NCI-H1092 treated with DMSO at 0.1 percent for 48 hours (cell line): ENCODE results near the gene LRRC26.

Experiments used
- DNase-seq: peaks from one replicate; lab custom pipeline; 2025; lab: John Stamatoyannopoulos, UW

Gene LRRC26

DNA sequence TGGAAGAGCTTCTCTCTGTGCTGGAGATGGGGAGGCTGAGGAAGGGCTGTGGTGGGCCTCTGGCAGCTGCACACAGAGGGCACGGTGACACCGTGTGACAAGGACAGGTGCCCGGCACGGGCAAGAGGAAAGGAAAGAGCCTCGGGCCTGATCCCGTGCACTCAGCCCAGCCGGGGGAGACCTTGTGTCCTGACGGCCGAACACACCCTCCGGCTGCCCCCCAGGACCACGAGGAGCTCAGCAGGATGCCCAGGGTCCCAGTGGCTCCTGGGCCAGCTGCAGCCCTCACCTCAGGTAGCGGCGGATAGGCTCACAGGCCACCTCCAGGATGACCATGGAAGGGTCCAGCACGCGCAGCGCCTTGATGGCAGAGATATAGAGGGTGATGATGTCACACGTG lies 13.0 kb upstream of the LRRC26 start:
- no peak for DNase-seq

DNA sequence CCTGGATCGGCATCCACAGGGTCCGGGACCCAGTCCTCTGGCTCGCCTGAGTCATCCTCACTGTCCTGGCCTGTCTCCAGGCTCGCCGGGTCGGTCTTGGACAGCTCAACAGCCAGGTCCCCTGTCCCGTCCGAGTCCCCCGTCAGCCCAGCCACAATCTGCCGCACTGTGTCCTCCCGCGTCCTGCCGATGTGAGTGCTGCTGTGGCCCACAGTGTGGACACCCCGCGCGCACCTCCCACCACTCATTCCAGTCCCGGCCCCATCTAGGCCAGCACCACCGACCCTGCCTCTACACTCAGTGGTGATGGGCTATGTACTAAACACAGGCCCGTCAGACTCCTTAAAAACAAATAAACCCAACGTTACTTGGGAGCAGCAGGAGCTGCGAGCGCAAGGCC lies 11.8 kb upstream of the LRRC26 start:
- no peak for DNase-seq

DNA sequence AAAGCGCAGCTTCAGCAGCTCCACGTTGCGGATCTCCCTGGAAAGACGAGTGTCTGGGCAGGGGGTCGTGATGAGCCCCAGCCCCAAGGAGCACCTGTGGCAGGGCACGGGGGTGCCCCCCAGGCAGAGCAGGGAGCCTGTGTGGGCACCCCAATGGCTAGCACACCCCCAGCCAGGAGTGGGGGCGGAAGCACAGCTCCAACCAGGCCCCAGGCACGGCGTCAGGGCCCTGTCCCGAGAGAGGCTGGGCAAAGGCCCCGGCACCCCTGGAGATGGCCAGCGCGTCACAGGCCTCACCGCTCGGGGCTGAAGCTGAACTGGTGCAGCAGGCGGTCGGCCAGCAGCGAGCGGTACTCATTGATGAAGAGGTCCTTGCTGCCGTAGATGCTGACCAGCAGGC lies 10.6 kb upstream of the LRRC26 start:
- no peak for DNase-seq

DNA sequence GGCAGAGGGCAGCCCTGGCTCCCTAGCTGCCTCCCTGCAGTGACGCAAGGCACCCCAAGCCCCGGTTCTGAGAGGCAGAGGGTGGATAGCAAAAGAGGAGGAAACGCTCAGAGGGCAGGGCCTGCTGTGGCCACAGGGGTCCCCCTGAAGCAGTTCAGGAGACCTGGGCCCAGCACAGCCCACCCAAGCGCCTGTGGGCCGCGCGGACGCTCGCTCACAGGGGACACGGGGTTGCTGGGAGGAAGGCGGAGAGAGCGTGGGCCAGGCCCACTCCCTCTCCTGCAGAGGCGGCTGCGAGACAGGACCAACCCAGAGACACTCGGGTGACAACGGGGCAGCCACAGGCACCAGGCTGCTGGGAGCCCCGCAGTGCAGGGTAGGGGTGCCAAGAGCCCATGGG lies 9.9 kb upstream of the LRRC26 start:
- DNase-seq = no peak

DNA sequence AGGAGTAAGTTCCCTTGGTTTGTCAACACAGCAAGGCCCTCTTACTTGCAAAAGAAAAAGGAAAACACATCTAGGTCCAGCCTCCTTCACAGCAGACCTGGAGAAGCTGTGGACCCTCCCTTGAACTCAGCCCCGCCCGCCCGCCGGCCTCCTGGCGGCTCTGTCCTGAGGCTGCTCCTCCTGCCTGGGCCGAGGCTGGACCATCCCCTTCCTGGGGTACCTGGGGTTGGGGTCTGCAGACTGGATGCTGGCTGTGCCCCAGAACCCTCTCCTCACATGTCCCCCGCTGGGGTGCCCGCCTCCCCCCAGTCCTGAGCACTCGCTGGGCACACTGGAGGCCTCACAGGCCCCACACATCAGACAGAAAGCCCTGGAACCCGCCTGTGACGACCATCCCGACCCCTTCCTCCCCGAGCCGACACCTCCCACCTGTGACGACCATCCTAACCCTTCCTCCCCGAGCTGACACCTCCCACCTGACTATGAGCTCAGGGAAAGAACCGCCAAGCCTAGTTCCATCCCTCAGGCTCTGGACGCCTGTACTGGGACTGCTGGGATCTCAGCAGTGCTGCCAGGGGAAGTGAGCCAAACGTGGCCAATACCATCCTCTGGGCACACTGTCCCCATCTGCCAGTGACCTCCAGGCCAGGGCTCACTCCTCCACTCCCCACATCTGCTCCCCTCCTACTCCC lies 9.2 kb upstream of the LRRC26 start:
- no peak for DNase-seq

DNA sequence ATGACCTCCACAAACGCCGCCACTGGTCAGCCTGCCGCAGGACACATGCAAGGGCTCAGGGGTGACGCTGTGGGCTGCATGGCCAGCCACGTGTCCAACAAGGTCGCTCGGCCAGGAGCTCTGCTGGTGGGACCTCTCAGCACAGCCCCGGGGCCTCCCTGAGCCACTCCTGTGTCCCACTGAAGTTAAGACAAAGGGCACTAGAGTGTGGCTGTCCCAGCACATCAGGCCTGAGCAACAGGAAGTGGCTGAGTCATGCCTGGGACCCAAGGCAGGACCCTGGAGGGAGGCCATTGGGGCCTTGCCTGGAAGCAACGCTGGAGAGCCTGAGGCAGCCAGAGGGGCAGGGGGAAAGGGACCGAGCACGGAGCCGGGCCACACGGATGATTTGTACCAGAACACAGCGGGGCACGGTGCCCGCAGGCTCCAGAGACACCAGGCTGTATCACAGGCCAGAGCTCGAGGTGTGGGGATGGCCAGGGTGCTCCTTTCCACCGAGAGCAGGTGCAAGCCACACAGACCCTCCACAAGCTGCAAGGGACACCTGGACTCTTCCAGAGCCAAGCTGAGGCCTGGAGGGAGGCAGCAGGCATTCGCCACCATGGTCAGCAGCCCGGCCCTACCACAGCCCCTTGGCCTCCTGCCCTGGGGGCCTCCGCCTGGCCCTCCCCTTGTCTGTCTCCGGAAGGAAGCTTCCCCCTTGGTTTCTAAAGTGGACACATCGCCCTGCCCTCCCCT lies 8.5 kb upstream of the LRRC26 start:
- DNase-seq = no peak

DNA sequence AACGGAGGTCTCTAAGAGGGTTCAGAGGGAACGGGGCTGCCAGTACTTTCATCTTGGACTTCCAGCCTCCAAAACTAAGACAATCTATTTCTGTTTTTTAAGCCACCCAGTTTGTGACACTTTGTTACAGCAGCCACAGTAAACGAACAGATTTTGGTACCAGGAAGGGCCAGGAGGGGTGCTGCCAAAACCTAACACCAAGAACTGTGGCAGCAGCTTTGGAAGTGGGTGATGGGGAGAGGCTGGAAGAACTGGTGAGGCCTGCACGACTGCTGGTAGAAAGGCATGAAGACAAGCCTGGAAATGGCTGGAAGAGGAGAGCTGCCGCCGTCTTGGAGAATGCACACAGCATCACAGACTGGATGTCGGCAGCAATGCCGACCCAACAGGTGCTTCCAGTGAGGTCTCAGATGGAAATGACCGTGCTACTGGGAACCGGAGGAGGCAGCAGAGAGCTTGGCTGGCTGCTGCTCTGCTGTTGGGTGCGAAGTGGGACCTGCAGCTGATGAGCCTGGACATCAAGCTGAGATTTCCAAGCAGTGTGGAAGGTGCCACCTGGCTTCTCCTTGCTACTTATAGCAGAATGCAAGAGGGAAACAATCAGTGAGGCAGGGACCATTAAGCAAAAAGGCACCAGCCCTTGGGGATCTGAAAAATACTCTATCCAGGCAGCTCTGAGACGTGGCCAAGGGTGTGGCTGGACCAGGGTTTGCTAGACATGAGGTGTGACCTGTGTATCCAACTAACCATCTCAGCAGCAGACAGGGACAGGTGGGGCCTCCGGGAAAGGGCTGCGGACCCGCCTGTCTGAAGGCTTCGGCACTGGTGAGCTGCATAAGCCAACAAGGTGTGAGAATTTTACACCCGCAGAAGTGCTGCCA lies 6.7 kb upstream of the LRRC26 start:
- no peak for DNase-seq

DNA sequence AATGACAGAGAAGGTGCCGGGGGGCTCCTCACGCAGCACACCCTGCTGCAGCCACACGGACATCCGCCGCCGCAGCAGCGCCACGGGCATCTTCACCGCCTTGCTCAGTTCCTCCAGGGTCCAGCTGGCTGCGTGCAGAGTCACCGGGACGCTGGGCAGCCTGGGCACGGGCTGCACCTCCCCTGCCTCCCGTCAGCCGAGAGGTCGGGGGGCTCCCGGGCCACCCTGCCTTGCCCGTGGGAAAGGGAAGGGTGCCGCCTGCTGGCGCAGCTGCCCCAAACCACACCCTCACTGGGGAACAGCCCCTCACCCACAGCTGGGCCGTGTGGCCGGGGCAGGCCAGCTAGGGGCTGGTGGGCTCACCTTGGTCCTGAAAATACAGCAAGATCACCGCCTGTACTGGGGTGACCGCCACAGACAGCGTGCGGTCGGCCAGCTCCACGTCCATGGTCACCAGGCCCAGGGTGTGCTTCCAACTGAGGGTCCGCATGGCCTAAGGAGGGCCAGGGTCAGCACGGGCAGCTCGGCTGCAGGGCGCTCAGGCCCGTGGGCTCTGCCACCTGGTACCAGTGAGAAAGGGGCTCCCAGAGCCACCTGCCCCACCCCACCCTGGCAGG lies 5.6 kb upstream of the LRRC26 start:
- no peak for DNase-seq

DNA sequence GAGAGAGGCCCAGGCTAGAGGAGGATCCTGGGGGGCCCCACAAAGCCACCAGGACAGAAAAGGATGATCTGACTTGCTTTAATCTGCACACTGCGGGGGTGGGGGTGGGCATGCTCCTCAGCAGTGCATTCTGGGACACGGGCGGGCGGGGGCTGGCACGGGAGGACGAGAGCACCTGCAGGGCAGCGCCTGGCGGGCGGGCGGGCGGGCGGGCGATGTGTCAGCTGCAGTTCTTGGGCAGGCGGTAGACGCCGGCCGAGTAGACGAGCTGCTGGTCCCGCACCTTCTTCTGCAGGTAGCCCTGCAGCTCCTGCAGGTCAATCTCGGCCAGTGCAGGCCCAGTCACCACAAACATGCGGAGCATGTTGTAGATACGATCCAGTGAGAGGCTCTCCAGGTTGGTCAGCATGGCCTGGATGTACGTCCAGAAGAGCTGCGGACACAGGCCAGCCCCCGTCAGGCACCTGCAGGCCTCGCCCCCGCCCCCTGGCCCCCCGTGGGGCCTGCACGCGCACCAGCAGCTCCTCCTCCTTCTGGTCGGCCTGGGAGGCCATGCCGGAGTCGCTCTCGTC lies 5.0 kb upstream of the LRRC26 start:
- DNase-seq = no peak

DNA sequence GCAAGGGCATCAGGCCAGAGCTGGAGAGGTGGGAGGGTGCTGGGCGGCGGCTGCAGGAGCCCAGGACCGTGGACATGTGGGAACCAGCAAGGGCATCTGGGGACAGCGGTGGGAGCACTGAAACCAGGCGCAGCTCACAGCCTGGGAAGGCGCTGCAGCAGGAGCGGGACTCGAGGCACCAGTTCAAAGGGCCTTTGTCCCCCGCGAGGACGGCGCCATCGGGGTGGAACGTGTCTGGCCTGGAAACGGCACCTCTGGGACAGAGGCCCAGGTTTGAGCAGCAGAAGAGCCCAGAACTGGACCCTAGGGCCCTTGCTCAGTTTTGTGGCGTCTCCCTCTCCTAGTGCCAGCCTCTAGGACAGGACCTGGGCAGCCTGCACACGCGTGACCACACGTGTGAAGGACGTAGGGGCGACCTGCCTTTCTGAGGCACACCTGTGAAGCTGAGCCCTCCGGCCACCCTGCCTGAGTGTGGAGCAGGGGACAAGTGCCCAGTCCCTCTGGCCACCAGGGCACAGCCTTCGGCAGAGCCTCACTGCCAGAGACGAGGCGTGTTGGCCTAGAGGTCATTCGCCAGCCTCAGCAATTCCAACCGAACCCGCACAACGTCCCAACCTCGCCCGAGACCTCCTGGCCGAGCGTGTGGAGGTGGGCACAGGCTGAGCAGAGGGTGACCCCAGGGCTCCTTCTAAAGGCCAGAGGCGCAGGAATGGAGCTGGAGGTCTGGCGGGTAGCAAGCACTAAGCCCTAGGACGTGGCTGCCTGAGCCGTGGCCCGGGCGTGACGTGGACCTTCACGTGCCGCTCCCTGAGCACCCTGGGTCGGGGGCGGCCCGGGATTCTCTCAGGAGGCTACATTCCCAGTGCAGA lies 4.2 kb upstream of the LRRC26 start:
- DNase-seq = no peak

DNA sequence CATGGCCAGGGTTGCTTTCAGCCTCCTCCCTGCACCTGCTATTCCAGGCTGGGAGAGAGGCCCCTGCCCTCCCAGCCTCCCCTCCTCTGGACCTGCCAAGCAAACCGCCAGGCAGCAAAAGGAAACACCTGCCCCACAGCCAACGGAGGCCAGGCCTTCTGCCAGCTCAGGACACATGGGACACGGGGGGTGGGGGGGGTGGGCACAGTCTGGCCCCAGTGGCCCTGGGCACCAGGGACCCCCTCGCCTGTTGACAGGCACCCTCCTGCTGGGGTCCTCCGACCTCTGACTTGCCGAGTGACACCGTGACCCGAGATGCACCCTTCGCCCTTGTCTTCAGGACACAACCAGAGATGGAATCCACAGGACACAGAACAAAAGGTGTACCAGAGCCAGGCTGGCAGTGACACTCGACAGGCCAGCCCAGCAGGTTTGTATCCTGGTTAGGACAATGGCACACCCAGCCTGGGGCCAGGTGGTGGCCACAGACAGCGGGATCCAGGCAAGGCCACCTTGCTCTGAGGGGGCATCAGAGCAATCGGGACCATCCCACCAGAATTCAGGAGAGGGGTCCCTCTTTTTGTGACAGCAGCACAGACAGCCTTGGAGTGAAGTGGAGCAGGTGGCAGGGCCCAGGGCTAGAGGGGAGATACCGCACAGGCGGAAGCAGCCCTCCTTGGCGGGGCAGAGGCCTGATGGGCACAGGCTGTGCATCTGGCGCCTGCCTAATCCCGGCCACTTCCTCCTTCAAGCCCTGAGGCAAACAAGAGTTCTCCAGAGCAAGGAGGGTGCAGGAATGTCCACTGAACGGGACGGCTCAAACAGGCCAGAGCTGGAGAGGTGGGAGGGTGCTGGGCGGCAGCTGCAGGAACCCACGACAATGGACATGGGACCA lies 3.3 kb upstream of the LRRC26 start:
- peak; percentile 25 for DNase-seq

DNA sequence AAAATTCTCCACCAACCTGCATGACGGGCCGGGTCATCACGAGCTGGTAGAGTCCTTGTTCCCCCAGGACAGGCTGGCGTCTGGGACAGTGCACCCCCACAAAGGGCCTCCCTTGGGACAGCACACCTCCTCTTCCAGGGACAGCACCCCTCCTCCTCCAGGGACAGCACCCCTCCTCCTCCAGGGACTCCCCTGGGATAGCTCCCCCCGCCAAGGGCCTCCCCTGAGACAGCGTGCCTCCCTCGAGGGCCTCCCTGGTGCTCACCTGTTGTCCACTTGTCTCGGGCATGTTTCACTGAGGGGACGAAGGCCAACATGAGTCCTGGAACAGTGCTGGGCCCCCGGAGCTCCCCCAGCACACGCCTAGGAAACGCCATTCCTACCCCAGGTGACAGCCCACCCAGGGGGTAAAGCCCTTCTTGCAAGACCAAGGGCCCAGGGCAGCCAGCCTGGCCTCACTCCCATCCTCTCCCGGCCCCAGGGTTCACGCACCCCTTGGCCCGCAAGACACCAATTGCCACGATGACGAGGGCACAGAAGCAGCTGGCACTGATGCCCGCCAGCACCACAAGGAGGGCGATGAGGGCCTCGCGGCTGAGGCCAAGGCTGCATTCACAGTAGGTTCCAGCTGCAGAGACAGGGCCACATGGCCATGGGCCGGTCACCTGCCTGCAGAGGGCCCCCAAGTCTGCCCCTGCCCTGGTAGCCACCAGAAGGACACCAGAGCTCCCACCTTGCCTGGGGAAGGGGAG lies 1.5 kb upstream of the LRRC26 start:
- DNase-seq = no peak

DNA sequence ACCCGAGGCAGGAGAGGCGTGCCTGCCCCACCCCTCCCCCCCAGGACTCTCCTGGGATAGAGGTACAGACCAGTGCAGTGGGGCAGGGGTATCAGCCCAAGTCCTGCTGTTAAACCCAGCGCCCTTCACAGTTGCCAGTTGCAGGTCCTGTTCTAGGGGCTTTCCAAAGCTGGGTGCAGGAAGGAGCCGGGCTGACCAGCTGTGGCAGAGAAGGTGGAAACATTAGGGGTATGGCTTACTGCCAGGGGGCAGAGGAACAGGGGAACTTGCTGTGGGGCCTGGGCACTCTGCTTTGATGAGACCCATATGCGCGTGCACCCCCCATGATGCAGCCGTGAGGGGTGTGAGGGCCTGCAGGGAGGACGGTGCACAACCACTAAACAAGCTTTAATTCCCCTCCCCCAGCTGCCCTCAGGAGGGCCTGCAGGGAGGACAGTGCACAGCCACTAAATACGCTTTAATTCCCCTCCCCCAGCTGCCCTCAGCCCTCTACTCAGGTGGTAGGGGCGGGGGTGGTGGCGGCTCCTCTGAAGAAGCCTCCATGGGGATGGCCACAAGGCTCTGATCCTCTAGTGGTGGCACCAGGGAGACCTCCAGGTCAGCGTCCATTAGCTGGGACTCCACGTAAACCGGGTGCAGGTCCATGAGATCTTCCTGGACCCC lies 766 bp upstream of the LRRC26 start:
- no peak for DNase-seq

DNA sequence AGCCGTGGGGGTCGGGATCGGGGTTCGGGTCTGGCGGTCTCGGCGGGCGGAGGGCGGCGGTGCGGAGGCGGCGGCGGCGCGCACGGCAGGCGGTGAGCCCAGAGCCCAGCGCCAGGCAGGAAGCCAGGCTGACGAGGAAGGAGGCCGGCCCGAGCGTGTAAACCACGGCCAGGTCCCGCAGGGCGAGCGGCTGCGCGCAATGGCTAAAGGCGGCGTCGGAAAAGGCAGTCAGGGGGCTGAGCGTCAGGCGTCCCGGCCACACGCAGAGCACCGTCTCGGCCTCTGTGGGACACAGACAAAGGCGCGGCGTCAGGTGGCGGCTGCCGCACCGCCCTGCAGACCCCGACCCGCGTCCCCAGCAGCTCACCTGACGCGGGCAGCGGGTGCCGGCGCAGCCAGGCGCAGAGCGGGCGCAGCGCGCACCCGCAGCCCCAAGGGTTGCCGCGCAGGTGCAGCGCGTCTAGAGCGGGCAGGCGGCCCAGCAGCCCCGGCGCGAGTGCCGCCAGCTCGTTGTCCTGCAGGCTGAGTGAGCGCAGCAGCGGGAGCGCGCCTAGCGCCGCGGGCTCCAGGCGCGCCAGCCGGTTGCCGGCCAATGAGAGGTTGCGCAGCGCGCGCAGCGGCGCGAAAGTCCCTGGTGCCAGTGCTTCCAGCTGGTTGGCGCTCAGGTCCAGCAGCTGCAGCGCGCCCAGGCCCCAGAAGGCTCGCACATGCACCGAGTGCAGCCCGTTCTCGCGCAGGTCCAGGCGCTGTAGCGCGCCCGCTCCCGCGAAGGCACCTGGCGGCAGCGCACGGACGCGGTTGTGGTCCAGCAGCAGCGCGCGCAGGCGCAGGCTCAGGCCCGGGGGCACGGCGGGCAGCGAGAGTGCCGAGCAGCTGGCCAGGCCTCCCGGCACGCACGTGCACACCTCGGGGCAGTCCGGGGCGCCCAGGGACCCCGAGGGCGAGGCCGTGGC lies 671 bp downstream of the LRRC26 start:
- DNase-seq = peak; percentile 82

DNA sequence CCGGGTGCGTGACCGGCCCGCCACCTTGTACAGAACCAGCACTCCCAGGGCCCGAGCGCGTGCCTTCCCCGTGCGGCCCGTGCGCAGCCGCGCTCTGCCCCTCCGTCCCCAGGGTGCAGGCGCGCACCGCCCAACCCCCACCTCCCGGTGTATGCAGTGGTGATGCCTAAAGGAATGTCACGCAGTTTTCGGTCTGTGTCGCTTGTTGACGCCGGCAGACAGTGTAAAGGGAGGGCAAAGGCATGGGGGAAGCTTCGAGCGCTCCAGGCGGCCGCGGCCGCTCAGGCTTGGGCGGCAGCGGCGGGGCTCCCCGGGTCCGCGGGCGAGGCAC lies 1.3 kb downstream of the LRRC26 start:
- DNase-seq = no peak

DNA sequence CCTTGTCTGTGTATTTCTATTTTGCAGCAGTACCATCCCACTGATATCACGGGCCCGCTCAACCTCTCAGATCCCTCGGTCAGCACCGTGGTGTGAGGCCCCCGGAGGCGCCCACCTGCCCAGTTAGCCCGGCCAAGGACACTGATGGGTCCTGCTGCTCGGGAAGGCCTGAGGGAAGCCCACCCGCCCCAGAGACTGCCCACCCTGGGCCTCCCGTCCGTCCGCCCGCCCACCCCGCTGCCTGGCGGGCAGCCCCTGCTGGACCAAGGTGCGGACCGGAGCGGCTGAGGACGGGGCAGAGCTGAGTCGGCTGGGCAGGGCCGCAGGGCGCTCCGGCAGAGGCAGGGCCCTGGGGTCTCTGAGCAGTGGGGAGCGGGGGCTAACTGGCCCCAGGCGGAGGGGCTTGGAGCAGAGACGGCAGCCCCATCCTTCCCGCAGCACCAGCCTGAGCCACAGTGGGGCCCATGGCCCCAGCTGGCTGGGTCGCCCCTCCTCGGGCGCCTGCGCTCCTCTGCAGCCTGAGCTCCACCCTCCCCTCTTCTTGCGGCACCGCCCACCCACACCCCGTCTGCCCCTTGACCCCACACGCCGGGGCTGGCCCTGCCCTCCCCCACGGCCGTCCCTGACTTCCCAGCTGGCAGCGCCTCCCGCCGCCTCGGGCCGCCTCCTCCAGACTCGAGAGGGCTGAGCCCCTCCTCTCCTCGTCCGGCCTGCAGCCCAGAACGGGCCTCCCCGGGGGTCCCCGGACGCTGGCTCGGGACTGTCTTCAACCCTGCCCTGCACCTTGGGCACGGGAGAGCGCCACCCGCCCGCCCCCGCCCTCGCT lies 1.9 kb downstream of the LRRC26 start:
- no peak for DNase-seq

DNA sequence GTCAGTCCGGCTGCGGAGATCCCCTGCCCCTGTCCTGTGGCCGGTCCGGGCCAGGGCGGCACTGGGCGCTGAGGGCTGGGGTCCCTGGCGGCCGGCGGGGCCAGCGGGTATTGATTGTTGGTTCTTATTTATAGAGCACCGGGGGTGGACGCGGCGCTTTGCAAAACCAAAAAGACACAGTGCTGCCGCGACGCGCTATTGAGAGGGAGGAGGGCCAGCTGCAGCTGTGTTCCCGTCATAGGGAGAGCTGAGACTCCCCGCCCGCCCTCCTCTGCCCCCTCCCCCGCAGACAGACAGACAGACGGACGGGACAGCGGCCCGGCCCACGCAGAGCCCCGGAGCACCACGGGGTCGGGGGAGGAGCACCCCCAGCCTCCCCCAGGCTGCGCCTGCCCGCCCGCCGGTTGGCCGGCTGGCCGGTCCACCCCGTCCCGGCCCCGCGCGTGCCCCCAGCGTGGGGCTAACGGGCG lies 2.5 kb downstream of the LRRC26 start:
- DNase-seq = no peak
